HG02852 (cell line): ENCODE measurements around the gene GAST.
A peak's percentile ranks its signal among the peaks of the same experiment; 100 is the strongest.
"Not testable (repeated sequence)": the region's sequence is repeated elsewhere in the genome, so short reads cannot be mapped to it uniquely, and the experiment has no call there.

Experiments
- ATAC-seq: cut with Tn5 transposase; IDR thresholded peaks from one replicate; pipeline ENCODE4 v1.9.1; 2021; ENCODE audit warnings: mild to moderate bottlenecking, moderate library complexity; ENCODE audit not compliant: unreplicated experiment

GAST gene

GRCh38 chr17:41711669-41712400 is at the start of gene GAST:
Gene GAST (plus strand): TSS chr17:41712331. CDS start chr17:41715437, 3,106 bp downstream.
- ATAC-seq = no peak

- no peak for ATAC-seq
Measured at GRCh38 chr17:41663451-41664171, 48.5 kb upstream of the GAST start.

GRCh38 chr17:41664172-41664457 is 48.0 kb upstream of the GAST start:
- ATAC-seq = no peak

GRCh38 chr17:41664587-41665565 is 47.3 kb upstream of the GAST start:
- ATAC-seq = no peak

GRCh38 chr17:41665566-41666236 is 46.4 kb upstream of the GAST start:
- peak; percentile 61 for ATAC-seq

- peak; percentile 37 for ATAC-seq
Measured at GRCh38 chr17:41666237-41666641, 45.9 kb upstream of the GAST start.

- ATAC-seq = peak; percentile 59
Measured at GRCh38 chr17:41666708-41667279, 45.3 kb upstream of the GAST start.

GRCh38 chr17:41667280-41668041 is 44.7 kb upstream of the GAST start:
- peak; percentile 4 for ATAC-seq

- no peak for ATAC-seq
Measured at GRCh38 chr17:41672153-41672552, 40.0 kb upstream of the GAST start.

- not testable (repeated sequence) for ATAC-seq
Measured at GRCh38 chr17:41675157-41676057, 36.7 kb upstream of the GAST start.

GRCh38 chr17:41676058-41676419 is 36.1 kb upstream of the GAST start:
- no peak for ATAC-seq

- peak; percentile 7 for ATAC-seq
Measured at GRCh38 chr17:41678411-41678906, 33.7 kb upstream of the GAST start.

GRCh38 chr17:41678907-41679739 is 33.0 kb upstream of the GAST start:
- ATAC-seq = peak; percentile 83

- ATAC-seq = no peak
Measured at GRCh38 chr17:41679740-41680425, 32.2 kb upstream of the GAST start.

- ATAC-seq = no peak
Measured at GRCh38 chr17:41680426-41681040, 31.6 kb upstream of the GAST start.

GRCh38 chr17:41681776-41682175 is 30.4 kb upstream of the GAST start:
- no peak for ATAC-seq

- no peak for ATAC-seq
Measured at GRCh38 chr17:41682631-41683030, 29.5 kb upstream of the GAST start.
